ENCODE measurements around the gene ABCD3. TPM values are rescaled to one million over a fixed set of nuclear protein-coding genes. Genes with fewer than 3 reads are reported as not detected.

ABCD3 gene
- total and polyA plus RNA-seq, 2 of the 8 experiments (the other 6 are each of a cell fraction or from before 2014, with no cell fraction given), result 6.6 to 29.4 TPM

GRCh38 chr1:94503153-94503552 lies 85.0 kb downstream of the ABCD3 start (continued):
- TF ChIP-seq USF2 (IDR thresholded peaks at IDR 0.05; ENCODE audit: low read length) (no peak), TEAD4 (IDR thresholded peaks at IDR 0.05; ENCODE audit: low read depth, low read length) (no peak), CEBPB (IDR thresholded peaks at IDR 0.05; ENCODE audit: low read depth, low read length) (no peak), JUND (IDR thresholded peaks at IDR 0.05; ENCODE audit: low read length) (no peak), POLR2AphosphoS5 (IDR thresholded peaks at IDR 0.05; ENCODE audit: low read depth, low read length) (no peak), CREB1 (IDR thresholded peaks at IDR 0.05) (no peak)
